HL-60 (cell line): ENCODE results near the gene CLUH.

Source experiments
- POLR2AphosphoS5 ChIP-seq: IDR thresholded peaks from 2 replicates; pipeline ENCODE4 v1.6.1; 2012; ENCODE audit warnings: low read depth
- TF ChIP-seq, protein P1 (sequence below): IDR thresholded peaks from one replicate; pipeline ENCODE4 v1.5.1; 2011; ENCODE audit warnings: low read length, control low read depth, inconsistent platforms; ENCODE audit not compliant: insufficient read depth

DNA sequence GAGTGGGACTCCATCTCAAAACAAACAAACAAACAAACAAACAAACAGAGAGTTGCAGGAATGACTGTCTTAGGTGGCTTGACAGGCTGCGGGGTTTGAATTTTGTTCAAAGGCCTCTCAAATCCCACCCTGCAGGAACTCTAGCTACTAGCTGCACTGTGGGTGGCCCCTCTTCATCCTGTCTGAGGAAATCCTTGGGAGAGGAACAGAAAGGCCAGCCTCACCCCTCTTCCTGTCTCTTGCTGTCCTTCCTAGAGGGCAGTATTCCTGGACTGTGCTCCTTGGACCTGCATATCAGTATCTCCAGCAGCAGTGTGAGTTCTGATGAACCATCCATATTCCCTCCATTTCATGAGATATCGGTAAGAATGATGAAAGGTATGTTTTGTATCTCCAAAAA is 39.9 kb upstream of the CLUH start:
- no peak for TF ChIP-seq POLR2AphosphoS5
- TF ChIP-seq, protein P1, sequence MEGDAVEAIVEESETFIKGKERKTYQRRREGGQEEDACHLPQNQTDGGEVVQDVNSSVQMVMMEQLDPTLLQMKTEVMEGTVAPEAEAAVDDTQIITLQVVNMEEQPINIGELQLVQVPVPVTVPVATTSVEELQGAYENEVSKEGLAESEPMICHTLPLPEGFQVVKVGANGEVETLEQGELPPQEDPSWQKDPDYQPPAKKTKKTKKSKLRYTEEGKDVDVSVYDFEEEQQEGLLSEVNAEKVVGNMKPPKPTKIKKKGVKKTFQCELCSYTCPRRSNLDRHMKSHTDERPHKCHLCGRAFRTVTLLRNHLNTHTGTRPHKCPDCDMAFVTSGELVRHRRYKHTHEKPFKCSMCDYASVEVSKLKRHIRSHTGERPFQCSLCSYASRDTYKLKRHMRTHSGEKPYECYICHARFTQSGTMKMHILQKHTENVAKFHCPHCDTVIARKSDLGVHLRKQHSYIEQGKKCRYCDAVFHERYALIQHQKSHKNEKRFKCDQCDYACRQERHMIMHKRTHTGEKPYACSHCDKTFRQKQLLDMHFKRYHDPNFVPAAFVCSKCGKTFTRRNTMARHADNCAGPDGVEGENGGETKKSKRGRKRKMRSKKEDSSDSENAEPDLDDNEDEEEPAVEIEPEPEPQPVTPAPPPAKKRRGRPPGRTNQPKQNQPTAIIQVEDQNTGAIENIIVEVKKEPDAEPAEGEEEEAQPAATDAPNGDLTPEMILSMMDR: no peak
